CD4-positive, alpha-beta T cell treated with Interleukin-4 for 1 hour (primary cell): ENCODE data around the gene HELZ2.

ENCODE experiments used
- DNase-seq, 2 donors: peaks; one replicate each; pipeline ENCODE4 v3.0.0-alpha.2; 2020 to 2022

Gene HELZ2

DNA sequence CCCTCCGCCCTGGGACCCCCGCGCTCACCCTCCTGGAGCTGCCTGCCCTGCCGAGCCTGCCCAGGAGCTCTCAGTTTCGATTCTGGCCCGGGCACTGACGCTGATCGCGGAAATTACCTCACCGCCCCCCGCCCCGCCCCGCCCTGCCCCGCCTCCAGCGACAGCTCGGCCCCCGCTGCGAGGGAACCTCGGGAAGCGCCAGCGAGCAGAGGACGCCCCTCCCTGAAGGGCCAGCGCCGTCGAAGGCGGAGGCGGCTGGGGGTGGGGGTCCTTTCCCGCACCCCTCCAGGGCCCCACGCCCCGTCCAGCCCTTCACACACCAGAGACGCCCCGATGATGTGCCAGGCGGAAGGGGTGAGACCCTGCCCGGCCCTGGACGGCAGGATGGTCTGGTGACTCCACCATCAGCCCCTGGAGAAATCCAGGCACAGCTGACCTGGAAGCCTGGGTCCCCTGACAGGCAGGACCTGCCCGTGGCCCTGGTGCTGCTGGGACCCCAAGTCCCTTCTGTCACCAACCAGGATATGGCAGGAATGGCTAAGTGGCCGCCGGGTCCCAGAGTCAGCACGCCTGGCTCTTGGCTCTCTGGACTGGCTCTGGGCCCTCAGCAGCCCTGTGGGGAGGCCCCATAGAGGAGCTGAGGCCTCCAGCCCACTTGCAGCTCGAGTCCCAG lies at the start of gene HELZ2:
Gene HELZ2 (minus strand): TSS at position 84 of the 673 bp plus-strand sequence. CDS start 1,854 bp downstream, outside the sequence.
- peak; percentile 82 to 83 for DNase-seq

DNA sequence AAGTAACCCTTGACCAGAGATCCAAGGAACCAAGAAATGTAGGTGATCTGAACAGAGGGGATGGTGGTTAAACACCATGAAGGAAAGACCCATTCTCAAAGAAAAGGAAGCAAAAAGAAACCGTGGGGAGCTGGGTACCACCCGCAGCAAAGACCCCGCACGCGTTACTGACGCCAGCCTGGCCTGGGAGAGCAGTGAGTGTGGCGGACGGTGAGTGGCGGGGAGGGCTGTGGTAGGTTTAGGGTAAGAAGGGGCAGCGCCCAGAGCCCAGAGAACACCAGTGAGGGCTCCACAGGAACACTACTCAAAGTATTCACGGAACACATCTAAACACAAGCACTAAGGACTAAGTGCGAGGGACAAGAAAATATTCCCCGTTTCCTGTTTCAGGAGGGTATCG lies 48.7 kb upstream of the HELZ2 start:
- no peak for DNase-seq

GRCh38 chr20:63622096-63622495 lies 48.1 kb upstream of the HELZ2 start:
- DNase-seq, result no peak

DNA sequence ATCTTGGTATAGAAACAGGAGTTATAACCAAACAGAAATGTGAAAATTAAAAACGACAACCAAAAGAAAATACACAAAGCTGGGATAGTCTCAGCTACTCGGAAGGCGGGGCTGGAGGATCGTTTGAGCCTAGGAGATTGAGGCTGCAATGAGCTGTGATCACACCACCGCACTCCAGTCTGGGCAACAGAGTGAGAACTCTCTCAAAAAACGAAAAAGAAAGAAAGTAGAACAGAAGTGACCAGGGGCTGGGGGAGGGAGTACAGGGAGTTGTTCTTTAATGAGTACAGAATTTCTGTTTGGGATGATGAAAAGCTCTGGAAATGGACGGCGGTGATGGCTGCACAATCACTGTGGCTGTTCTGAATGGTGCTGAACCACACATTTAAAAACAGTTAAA lies 47.0 kb upstream of the HELZ2 start:
- DNase-seq, result no peak

DNA sequence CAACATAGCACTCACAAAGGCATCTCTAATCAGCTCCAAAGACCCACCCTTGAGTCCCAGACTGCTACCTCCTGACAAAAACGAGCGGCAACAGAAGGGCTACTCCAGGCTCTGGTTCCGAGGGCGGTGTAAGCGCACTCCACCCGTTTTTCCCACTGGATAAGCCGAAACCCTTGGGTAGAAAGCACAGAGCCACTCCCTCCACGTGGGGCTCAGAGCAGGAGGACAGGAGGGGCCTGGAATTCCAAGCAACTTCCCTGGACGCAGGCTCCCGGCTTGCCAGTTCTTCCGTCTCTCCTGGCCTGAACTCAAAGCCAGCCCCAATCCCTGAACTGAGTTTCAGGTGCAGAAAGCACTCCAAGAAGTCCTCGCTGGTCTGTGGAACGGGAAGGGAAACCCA lies 45.5 kb upstream of the HELZ2 start:
- DNase-seq, result no peak

- no peak for DNase-seq
Observed at GRCh38 chr20:63619086-63619485, 45.0 kb upstream of the HELZ2 start.

GRCh38 chr20:63618291-63618980 lies 44.4 kb upstream of the HELZ2 start:
- no peak for DNase-seq

DNA sequence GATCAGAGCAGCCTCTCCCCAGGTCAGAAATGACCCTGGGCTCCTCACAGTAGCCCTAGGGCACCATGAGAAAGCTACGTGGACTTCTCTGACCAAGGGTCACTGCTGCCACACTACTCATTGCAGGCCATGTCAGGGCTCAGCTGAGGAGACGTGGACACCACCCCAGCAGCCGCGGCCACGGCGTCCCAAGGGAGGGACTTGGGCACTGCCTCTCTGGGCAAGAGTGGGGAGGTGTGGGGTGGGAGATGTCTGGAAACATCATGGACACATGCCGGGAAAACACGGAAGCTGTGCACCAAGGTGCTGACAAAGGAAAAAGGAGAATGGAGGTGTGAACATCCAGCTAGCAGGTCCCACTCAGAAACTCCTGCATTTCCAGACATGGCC lies 43.8 kb upstream of the HELZ2 start:
- DNase-seq, result no peak

DNA sequence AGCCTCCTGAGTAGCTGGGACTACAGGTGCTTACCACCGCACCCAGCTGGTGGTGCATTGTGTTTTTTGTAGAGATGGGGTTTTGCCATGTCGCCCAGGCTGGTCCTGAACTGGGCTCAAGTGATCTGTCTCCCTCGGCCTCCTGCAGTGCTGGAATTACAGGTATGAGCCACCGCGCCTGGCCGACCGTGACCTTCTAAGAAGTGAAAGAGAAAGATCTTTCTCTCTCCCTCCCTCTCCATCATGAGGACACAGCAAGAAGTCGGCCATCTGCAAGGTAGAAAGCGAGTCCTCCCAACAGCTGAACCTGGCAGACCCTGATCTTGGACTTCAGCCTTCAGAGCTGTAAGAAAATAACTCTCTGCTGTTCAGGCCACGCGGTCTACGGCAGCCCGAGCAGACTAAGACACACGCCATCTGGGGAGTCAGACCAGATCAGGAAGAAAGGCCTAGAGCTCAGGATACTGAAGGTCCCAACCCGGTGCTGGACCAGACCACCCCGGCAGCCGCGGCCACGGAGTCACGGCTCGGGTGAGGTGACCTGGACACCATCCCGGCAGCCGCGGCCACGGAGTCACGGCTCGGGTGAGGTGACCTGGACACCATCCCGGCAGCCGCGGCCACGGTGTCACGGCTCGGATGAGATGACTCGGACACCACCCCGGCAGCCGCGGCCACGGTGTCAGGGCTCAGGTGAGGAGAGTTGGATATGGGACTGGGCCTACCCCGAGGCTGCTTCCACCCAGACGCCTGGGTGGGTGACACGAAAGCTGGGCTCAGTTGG lies 43.2 kb upstream of the HELZ2 start:
- DNase-seq, result no peak

- DNase-seq, result peak in 1 of 2 donors; percentile 20
Observed at GRCh38 chr20:63613863-63614594, 40.0 kb upstream of the HELZ2 start.

DNA sequence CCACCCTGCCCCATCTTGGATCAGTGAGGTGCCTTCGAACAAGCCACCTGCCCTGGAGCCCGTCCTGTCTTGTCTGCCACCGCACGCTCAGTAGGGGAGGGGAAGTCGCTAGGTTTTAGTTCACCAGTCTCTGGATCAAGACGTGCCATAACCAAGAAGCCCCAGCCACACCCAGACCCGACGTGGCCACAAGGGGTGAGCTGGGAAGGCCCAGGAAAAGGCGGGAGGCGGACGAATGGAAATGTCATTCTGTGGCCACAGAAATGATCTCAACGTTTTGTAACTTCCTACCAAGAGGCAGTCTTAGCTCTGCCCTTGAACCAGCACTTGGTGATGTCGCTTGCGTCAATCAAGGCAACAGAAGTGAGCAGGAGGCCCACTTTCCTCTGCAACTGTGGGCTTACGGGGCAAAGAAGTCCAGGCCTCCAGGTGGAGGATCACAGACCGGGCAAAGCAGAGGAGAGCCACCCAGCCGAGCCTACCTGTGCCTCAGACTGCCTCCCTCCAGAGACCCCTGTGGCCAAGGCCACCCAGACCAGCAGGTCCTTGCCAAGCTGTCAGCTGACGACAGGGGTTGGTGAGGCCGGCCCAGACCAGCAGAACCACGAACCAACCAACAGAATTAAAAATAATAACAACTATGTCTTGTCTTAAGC lies 38.4 kb upstream of the HELZ2 start:
- DNase-seq, result peak; percentile 14 to 59

- no peak for DNase-seq
Observed at GRCh38 chr20:63611646-63612045, 37.6 kb upstream of the HELZ2 start.

- DNase-seq, result no peak
Observed at GRCh38 chr20:63610581-63611435, 36.8 kb upstream of the HELZ2 start.

DNA sequence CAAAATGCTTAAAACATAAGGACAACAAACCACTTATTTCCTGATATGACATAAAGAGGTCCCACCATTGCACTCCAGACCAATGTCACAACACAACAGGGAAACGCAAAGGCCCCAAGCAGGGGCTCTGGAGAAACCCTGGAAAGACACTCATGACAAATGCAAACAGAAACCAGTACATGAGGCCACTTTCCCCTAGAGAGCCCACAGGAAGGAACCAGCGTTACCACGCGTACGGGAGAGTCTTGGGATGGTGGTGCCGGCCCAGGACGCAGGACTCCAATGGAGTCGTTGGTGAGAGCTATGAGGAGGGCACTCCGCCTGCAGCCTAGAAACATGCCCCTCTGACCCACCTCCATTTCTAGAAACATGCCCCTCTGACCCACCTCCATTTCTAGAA lies 32.6 kb upstream of the HELZ2 start:
- DNase-seq, result no peak

DNA sequence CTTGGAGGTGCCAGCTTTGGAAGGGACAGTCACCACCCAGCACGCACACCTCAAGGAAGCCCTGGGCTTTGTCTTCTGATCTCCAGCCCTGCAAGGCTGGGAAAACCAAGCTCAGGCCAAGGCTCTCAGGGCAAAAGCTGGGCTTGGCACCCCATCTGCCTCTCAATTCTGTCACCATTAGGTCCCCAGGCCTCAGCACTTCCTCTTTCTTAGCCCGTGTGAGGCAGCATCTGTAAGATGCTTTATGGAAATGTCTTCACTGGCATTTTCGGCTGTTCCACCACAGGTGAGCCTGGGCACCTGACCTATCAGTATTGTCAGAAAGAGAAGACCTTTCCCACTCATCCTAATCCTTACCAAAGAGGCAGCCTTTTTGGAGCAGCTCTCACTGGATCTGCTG lies 28.3 kb upstream of the HELZ2 start:
- no peak for DNase-seq

DNA sequence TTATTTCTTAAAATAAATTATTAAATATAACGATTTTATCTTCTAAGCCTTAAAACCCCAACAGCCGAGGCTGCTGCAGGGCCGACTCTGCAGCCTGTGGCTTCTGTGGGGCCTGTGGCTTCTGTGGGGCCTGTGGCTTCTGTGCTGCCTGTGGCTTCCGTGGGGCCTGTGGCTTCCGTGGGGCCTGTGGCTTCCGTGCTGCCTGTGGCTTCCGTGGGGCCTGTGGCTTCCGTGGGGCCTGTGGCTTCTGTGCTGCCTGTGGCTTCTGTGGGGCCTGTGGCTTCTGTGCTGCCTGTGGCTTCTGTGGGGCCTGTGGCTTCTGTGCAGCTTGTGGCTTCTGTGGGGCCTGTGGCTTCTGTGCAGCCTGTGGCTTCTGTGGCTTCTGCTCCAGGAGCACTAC lies 27.6 kb upstream of the HELZ2 start:
- DNase-seq, result peak; percentile 50 to 70

DNA sequence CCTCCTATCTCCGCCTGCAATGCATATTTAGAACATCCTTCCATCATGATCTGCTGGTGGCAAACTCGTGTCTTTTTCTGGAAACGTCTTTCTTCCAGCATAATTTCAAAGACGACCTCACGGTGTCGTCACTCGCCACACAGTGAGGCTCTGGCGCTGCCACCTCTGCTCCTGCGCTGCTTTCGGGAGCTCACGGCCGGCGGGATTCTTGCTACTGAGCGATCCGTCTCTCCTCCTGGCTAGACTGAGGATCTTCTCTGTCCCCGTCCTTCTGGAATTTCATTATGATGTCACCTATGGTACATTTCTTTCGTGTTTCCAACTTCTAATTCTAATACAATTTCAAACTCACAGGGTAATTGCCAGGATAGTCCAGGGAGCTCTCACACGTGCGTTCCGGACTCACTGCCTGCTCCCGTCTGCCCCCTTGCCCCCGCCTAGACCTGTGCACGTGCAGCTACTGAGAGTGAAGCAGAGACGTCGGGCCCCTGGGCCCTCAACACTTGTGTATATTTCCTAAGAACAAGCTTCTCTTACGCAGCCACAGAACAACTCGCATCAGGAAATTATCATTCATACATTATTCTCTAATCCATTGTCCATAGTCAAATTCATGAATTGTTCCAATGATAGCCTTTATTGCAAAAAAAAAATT lies 25.5 kb upstream of the HELZ2 start:
- DNase-seq, result no peak

- no peak for DNase-seq
Observed at GRCh38 chr20:63598479-63599395, 24.7 kb upstream of the HELZ2 start.

- DNase-seq, result no peak
Observed at GRCh38 chr20:63597651-63598478, 23.8 kb upstream of the HELZ2 start.
